H9 (cell line): Measurements from ENCODE around the gene DCAF15. TPM values are rescaled to one million over a fixed set of nuclear protein-coding genes. Genes with fewer than 3 reads are reported as not detected.

ENCODE experiments used
- DNase-seq: peaks from one replicate; pipeline ENCODE4 v3.0.0-alpha.2; 2017
- H2AFZ ChIP-seq: one replicate; pipeline ENCODE4 v1.6.1; 2013; ENCODE audit warnings: mild to moderate bottlenecking, low read length, control low read depth, moderate library complexity
- H2AK5ac ChIP-seq: 2 replicates; pipeline ENCODE4 v1.6.1; 2013; ENCODE audit warnings: low read length, control low read depth, mixed read lengths; ENCODE audit not compliant: insufficient read length
- H2BK120ac ChIP-seq: one replicate; pipeline ENCODE4 v1.6.1; 2013; ENCODE audit warnings: low read depth, mild to moderate bottlenecking, low read length, control low read depth, inconsistent platforms; ENCODE audit not compliant: poor library complexity, severe bottlenecking
- H2BK12ac ChIP-seq: 2 replicates; pipeline ENCODE4 v1.6.1; 2013; ENCODE audit warnings: low read length, control low read depth, mixed read lengths, low read depth; ENCODE audit not compliant: insufficient read length
- H2BK15ac ChIP-seq: 2 replicates; pipeline ENCODE4 v1.6.1; 2013; ENCODE audit warnings: low read depth, low read length, control low read depth
- H2BK20ac ChIP-seq: one replicate; pipeline ENCODE4 v1.6.1; 2013; ENCODE audit warnings: low read depth, mild to moderate bottlenecking, low read length, control low read depth, inconsistent platforms; ENCODE audit not compliant: poor library complexity, severe bottlenecking
- H2BK5ac ChIP-seq: 2 replicates; pipeline ENCODE4 v1.6.1; 2013; ENCODE audit warnings: low read length, control low read depth, mixed read lengths; ENCODE audit not compliant: insufficient read length
- H3K14ac ChIP-seq: 2 replicates; pipeline ENCODE4 v1.6.1; 2013; ENCODE audit warnings: low read length, control low read depth; ENCODE audit not compliant: insufficient read depth
- H3K18ac ChIP-seq: 2 replicates; pipeline ENCODE4 v1.6.1; 2013; ENCODE audit warnings: low read depth, mild to moderate bottlenecking, mixed read lengths, low read length, control low read depth; ENCODE audit not compliant: insufficient read length
- H3K23ac ChIP-seq: 2 replicates; pipeline ENCODE4 v1.6.1; 2013; ENCODE audit warnings: low read length, control low read depth, mixed read lengths, low read depth; ENCODE audit not compliant: insufficient read length
- H3K23me2 ChIP-seq: 2 replicates; pipeline ENCODE4 v1.6.1; 2013; ENCODE audit warnings: low read depth, mild to moderate bottlenecking, mixed read lengths, low read length, control low read depth; ENCODE audit not compliant: insufficient read length, poor library complexity, severe bottlenecking
- H3K27ac ChIP-seq: 2 replicates; pipeline ENCODE4 v1.5.1; 2013; ENCODE audit warnings: low read length, control low read depth, mixed read lengths, low read depth; ENCODE audit not compliant: insufficient read length
- H3K27me3 ChIP-seq: 2 replicates; pipeline ENCODE4 v1.6.1; 2013; ENCODE audit warnings: low read length, control low read depth, inconsistent platforms; ENCODE audit not compliant: insufficient read depth
- H3K4ac ChIP-seq: 2 replicates; pipeline ENCODE4 v1.6.1; 2013; ENCODE audit warnings: low read depth, mild to moderate bottlenecking, control low read depth, inconsistent platforms, low read length, moderate library complexity
- H3K4me1 ChIP-seq: 2 replicates; pipeline ENCODE4 v1.6.1; 2013; ENCODE audit warnings: low read length, control low read depth, inconsistent platforms; ENCODE audit not compliant: insufficient read depth
- H3K4me2 ChIP-seq: 2 replicates; pipeline ENCODE4 v1.6.1; 2013; ENCODE audit warnings: low read length, control low read depth, mixed read lengths; ENCODE audit not compliant: insufficient read length, insufficient read depth
- H3K56ac ChIP-seq: 2 replicates; pipeline ENCODE4 v1.6.1; 2013; ENCODE audit warnings: low read depth, mild to moderate bottlenecking, mixed read lengths, low read length, control low read depth; ENCODE audit not compliant: insufficient read length
- H3K79me1 ChIP-seq: 2 replicates; pipeline ENCODE4 v1.6.1; 2013; ENCODE audit warnings: low read depth, mild to moderate bottlenecking, moderate library complexity, low read length, control low read depth, inconsistent platforms; ENCODE audit not compliant: insufficient read depth, poor library complexity, severe bottlenecking
- H3K79me2 ChIP-seq: 2 replicates; pipeline ENCODE4 v1.6.1; 2013; ENCODE audit warnings: low read length, control low read depth, inconsistent platforms; ENCODE audit not compliant: insufficient read depth
- H3K9ac ChIP-seq: 2 replicates; pipeline ENCODE4 v1.6.1; 2013; ENCODE audit warnings: low read length, control low read depth, mixed read lengths; ENCODE audit not compliant: insufficient read length; ENCODE audit errors: extremely low read depth
- H3K9me3 ChIP-seq: one replicate; pipeline ENCODE4 v1.6.1; 2013; ENCODE audit warnings: low read depth, low read length, inconsistent platforms; ENCODE audit not compliant: control insufficient read depth
- H3T11ph ChIP-seq: one replicate; pipeline ENCODE4 v1.6.1; 2013; ENCODE audit warnings: mild to moderate bottlenecking, low read length, control low read depth, inconsistent platforms
- H4K20me1 ChIP-seq: one replicate; pipeline ENCODE4 v1.6.1; 2013; ENCODE audit not compliant: control insufficient read depth, insufficient read length, insufficient read depth
- H4K5ac ChIP-seq: 2 replicates; pipeline ENCODE4 v1.6.1; 2013; ENCODE audit warnings: low read depth, mild to moderate bottlenecking, mixed read lengths, low read length, control low read depth; ENCODE audit not compliant: insufficient read length
- H4K8ac ChIP-seq: replicated peaks from 2 replicates; pipeline ENCODE4 v1.6.1; 2013; ENCODE audit warnings: low read length, control low read depth, mixed read lengths, low read depth; ENCODE audit not compliant: insufficient read length
- H4K91ac ChIP-seq: 2 replicates; pipeline ENCODE4 v1.6.1; 2013; ENCODE audit warnings: low read depth, mild to moderate bottlenecking, moderate library complexity, mixed read lengths, low read length, control low read depth; ENCODE audit not compliant: insufficient read length
- H3K27ac Mint-ChIP-seq, 3 experiments: 2 replicates in 2 of 3; 3 replicates in 1 of 3; pipeline ENCODE4 v1.8.0; 2020 to 2021; ENCODE audit warnings: mixed read lengths in 3 of 3, mild to moderate bottlenecking in 1 of 3, moderate library complexity in 1 of 3
- H3K27me3 Mint-ChIP-seq: 2 replicates; pipeline ENCODE4 v1.8.0; 2021; ENCODE audit warnings: low read depth, mild to moderate bottlenecking, moderate library complexity, mixed read lengths
- H3K36me3 Mint-ChIP-seq, 3 experiments: 2 replicates in 2 of 3; 3 replicates in 1 of 3; pipeline ENCODE4 v1.8.0; 2020 to 2021; ENCODE audit warnings: low read depth in 3 of 3, mixed read lengths in 3 of 3; ENCODE audit not compliant: insufficient read depth in 1 of 3
- H3K4me1 Mint-ChIP-seq, 2 experiments: 2 replicates each; pipeline ENCODE4 v1.8.0; 2020; ENCODE audit warnings: mixed read lengths in 2 of 2
- H3K4me3 Mint-ChIP-seq, 2 experiments: 2 replicates in 1 of 2; 3 replicates in 1 of 2; pipeline ENCODE4 v1.8.0; 2020 to 2021; ENCODE audit warnings: mild to moderate bottlenecking in 2 of 2, mixed read lengths in 2 of 2, moderate library complexity in 1 of 2
- H3K9me3 Mint-ChIP-seq, 2 experiments: 2 replicates in 1 of 2; 3 replicates in 1 of 2; pipeline ENCODE4 v1.8.0; 2020; ENCODE audit warnings: mild to moderate bottlenecking in 2 of 2, mixed read lengths in 2 of 2, moderate library complexity in 1 of 2
- CTCF ChIP-seq: fragments of 200-600 bp; sonication (generic); conservative IDR thresholded peaks from 3 replicates; pipeline ENCODE4 v1.8.0; 2021; ENCODE audit warnings: antibody characterized with exemption, mild to moderate bottlenecking
- WGBS: extraction: QIAGEN DNeasy Blood & Tissue Kit; methylation state at CpG from one replicate; pipeline ENCODE4 v1.1.7; 2013; ENCODE audit warnings: missing lambda C conversion rate, low lambda C conversion rate, mixed read lengths; ENCODE audit not compliant: insufficient read length; ENCODE audit errors: extremely low coverage; 5-methylcytosine and 5-hydroxymethylcytosine counted together
- total RNA-seq: library from RNA; stranded (reverse); gene quantifications from 2 replicates; pipeline ENCODE4 v1.2.1, GENCODE V29; 2021

The DCAF15 gene
- total RNA-seq, 1 experiment from 2014 or later = 82.5 TPM

- no peak for TF ChIP-seq CTCF
- Histone ChIP-seq H3K79me1 (no peaks in the 10 kb centered on the region), H3K4me1 (peaks cover 3% of the 10 kb centered on the region; the same call in 1 of the 2 replicates), H2BK15ac (no peak overlapping the region), H3K9me3 (no peaks in the 10 kb centered on the region), H2BK20ac (no peak overlapping the region), H2BK12ac (no peak overlapping the region), H2BK5ac (no peak overlapping the region), H3K23ac (no peak overlapping the region), H3K27me3 (no peaks in the 10 kb centered on the region), H4K8ac (no peak overlapping the region), H2AFZ (no peak overlapping the region), H4K5ac (no peak overlapping the region), H3K14ac (no peak overlapping the region), H3K18ac (no peak overlapping the region), H2BK120ac (no peak overlapping the region), H3T11ph (no peak overlapping the region), H4K91ac (no peak overlapping the region), H3K56ac (no peak overlapping the region), H2AK5ac (no peak overlapping the region), H3K27ac (no peak overlapping the region), H3K4me2 (no peak overlapping the region), H3K9ac (no peak overlapping the region), H3K23me2 (no peaks in the 10 kb centered on the region), H4K20me1 (peaks cover 5% of the 10 kb centered on the region), H3K79me2 (no peaks in the 10 kb centered on the region), H3K4ac (no peak overlapping the region)
- H3K9me3 Mint-ChIP-seq = peaks cover 0 to 3% of the 10 kb centered on the region in 2 experiments; a peak in 1 of 5 replicates
- H3K27me3 Mint-ChIP-seq = peaks cover 6% of the 10 kb centered on the region
- peak overlapping the region in 1 of 2 experiments; percentile 67; a peak in 3 of 5 replicates for H3K4me3 Mint-ChIP-seq
- WGBS = 100% methylated on average over 1 of the region's 29 CpGs
- peak; percentile 45 for DNase-seq
- no peaks in the 10 kb centered on the region for H3K36me3 Mint-ChIP-seq
- H3K27ac Mint-ChIP-seq = peak overlapping the region in 1 of 3 experiments; percentile 56; a peak in 1 of 7 replicates
- peaks cover 14 to 29% of the 10 kb centered on the region in 2 experiments for H3K4me1 Mint-ChIP-seq
These were observed 14.6 kb upstream of the DCAF15 start for GRCh38 chr19:13937479-13938300.
